RWPE1 (cell line): Measurements from ENCODE around the gene CWC15.

ENCODE experiments used
- CTCF ChIA-PET: fragments of 350-600 bp; sonication (Branson Sonifier 250); formaldehyde crosslinking; extraction: SDS; loops from one replicate; lab custom pipeline; 2021; lab: Yijun Ruan, JAX
- POLR2A ChIA-PET: fragments of 400-600 bp; formaldehyde crosslinking; extraction: SDS; loops from one replicate; lab custom pipeline; 2020; ENCODE audit warnings: antibody characterized with exemption; ENCODE audit not compliant: low non-redundant PET; lab: Yijun Ruan, JAX
- DNase-seq: peaks from one replicate; pipeline ENCODE4 v3.0.0; 2012; ENCODE audit warnings: low spot score
- H3K27ac ChIP-seq: fragments of 450-650 bp; 2 replicates; pipeline ENCODE4 v1.5.1; 2017
- TF ChIP-seq, protein P1 (sequence below): fragments of 450-650 bp; conservative IDR thresholded peaks from 2 replicates; pipeline ENCODE4 v1.5.1; 2017; ENCODE audit warnings: low read depth, mild to moderate bottlenecking

CWC15 gene

DNA sequence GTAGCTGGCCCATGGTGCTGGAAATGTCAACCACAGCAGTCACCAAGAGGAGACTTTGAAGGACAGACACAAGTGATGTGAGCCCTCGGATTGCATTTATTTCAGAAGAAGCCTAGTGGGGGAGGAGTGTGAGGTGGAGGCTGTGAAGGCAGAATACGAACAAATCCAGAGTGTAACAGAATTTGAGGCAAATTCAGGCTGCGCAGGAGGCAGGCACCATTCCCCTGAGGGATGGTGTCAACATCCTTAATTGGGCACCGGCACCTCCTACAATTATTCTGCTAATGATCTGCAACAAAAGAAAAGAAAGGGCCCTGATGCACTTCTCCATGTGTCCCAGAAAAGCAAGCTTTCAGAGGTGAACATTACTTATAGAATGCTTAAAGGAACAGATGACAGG is 32.2 kb downstream of the CWC15 start:
- no peak for DNase-seq
- POLR2A ChIA-PET = no interaction called here

DNA sequence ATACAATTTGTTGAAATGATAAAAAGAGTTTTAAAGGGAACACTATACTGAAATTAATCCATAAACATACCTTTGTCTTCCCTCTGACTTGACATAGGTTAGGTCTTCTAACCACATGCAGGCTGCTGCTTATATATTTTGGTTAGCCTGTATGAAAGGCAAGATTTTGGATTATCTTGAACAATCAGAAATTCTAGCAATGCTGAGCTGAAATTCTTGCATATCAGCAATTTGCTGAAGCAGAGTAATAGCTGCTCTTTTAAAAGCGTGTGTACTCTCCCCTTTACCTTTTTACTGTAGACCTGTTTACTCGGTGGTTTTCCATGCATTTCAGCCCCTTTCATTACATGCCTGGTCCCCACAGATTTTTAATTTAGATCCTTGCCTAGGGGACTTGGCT is 34.0 kb downstream of the CWC15 start:
- no peak for DNase-seq
- H3K27ac ChIP-seq = no peak overlapping the region
- CTCF ChIA-PET = no interaction called here
- POLR2A ChIA-PET = no interaction called here
- TF ChIP-seq, protein P1, sequence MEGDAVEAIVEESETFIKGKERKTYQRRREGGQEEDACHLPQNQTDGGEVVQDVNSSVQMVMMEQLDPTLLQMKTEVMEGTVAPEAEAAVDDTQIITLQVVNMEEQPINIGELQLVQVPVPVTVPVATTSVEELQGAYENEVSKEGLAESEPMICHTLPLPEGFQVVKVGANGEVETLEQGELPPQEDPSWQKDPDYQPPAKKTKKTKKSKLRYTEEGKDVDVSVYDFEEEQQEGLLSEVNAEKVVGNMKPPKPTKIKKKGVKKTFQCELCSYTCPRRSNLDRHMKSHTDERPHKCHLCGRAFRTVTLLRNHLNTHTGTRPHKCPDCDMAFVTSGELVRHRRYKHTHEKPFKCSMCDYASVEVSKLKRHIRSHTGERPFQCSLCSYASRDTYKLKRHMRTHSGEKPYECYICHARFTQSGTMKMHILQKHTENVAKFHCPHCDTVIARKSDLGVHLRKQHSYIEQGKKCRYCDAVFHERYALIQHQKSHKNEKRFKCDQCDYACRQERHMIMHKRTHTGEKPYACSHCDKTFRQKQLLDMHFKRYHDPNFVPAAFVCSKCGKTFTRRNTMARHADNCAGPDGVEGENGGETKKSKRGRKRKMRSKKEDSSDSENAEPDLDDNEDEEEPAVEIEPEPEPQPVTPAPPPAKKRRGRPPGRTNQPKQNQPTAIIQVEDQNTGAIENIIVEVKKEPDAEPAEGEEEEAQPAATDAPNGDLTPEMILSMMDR = no peak

More for the DNA sequence above, 32.2 kb downstream of the CWC15 start:
- no peak overlapping the region for H3K27ac ChIP-seq
- TF ChIP-seq, protein P1 = no peak
- CTCF ChIA-PET = no interaction called here

DNA sequence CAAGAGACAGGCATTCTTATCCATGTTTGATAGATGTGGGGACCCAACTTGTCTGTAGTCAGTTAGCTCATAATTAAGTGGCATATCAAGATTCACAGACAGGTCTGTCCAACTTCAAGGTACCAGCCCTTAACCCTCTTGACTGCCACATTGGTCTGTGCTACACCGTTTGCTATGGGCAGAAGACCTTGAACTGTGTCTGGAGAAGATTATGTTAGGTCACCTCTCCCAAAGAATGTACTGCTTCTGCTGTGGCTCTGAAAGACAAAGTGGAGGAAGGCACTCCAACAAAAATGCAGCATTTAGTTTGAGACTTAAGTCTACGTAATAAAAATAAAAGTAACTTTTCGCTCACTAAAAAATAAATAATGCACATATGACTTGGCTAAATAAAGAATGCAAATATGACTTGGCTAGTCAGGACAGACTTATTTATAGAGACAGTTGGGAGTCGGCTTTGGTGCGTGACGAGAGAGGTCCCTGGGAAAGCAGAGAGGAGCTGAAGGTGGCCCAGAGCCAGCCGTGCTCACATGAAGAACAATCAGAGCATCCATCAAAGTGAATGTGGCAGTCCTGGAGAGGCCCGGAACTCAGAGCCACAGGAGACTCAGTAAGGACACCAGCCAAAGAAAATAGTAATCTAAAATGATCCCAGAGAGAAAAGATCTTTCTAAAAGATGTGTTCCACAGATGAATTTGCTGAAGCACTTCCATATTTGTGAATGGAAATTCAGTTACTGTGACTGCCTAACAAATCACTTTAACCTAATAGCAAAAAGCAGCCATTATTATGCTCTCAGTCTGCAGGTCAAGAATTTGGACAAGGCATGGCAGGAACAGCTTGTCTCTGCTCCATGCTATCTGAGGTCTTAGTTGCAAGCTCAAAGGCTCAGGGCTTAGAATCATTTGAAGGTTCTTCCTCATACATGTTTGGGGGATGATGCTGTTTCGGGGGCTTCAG is 35.0 kb downstream of the CWC15 start:
- CTCF ChIA-PET = no interaction called here
- POLR2A ChIA-PET = no interaction called here
- TF ChIP-seq, protein P1 = no peak
- no peak overlapping the region for H3K27ac ChIP-seq
- no peak for DNase-seq

DNA sequence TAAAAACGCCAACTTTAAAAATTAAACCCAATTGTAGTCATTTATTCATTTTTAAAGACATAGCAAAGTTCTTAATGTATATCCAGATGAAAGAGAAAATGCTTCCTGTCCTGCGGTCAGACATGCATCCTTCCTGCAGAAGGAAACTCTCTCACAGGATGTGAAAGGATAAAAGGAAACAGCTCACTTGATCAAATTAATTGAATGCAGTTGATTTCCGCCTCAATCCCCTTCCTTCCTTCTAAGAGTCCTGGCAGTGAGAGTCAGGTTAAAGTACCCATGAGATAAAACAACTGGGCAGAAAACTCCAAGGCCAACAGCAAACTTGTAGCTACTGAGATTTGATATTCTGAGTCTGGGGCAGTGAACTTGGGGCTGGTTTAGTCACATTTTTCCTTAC is 38.5 kb downstream of the CWC15 start:
- no peak overlapping the region for H3K27ac ChIP-seq
- POLR2A ChIA-PET = no interaction called here
- CTCF ChIA-PET = no interaction called here
- DNase-seq = no peak
- TF ChIP-seq, protein P1 = no peak

DNA sequence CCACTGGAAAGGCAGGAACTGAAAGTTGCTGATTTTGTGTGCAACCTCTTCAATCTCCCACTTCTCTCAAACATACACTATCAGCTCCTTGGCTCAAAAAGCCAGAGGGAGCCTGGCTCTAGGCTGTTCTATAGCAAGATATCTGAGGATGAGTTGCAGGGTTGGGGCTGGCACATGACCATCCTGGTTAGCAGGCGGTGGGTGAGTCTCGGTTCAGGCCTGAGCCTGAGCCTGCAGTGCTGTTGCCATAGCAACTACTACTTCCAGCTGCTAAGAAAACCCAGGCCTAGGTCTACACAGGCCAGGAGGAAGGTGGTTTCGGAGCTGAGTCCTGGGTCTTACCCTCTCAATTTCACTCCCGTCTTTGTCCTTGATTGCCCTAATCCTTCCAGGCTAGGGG is 39.0 kb downstream of the CWC15 start:
- TF ChIP-seq, protein P1 = no peak
- CTCF ChIA-PET = no interaction called here
- H3K27ac ChIP-seq = no peak overlapping the region
- POLR2A ChIA-PET = no interaction called here
- no peak for DNase-seq

DNA sequence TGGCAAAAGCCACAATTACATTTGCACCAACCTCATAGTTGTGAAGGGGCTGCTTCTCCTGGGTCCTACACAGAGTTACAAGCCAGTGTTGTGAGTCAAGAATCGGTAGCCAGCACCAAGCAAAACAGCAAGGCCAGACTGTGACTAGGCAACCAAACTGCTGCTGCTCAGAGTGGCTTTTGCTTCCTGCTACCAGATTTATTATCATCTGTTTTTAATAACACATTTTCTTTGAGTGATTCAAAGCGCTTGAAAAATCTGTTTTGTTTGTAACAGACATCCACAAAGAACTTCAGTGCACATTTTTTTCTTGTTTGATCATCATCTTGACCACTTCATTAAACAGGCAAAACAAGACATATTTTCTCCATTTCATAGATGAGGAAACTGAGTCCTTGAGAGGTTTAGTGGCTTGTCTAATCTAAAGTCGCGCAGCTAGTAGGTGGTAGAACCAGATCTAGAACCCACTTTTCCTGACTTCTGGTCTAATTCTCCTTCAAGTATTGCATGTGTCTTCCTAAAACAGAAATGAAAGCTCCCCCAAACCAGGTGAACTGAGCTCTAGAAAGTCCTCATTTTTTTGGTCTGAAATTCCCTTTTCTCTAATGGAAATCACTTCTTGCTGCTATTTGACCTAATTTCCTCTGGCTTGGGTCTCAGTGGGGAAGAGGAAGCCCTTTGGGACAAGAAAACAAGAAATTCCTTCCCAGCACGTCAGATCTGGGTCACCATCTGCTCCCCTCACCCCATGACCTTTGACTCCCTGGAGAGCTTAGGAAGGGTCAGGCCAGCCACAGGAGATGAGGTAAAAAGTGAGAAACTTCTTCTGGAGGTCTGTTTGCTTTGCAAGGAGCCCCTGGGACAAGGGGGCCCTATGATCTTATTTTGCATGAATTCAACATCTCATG is 39.9 kb downstream of the CWC15 start:
- POLR2A ChIA-PET = no interaction called here

More for the DNA sequence above, 39.9 kb downstream of the CWC15 start:
- CTCF ChIA-PET = no interaction called here
- no peak overlapping the region for H3K27ac ChIP-seq
- no peak for DNase-seq
- TF ChIP-seq, protein P1 = no peak
